OCI-LY3 (cell line): ENCODE measurements around the gene DAP.

Experiments used
- EZH2phosphoT487 ChIP-seq: fragments of 200-600 bp; shearing (Covaris generic); IDR thresholded peaks from 2 replicates; pipeline ENCODE4 v1.6.1; 2018; ENCODE audit warnings: antibody characterized with exemption, mixed run types, low read depth
- TF ChIP-seq, protein P1 (sequence below): fragments of 200-600, 300-600 bp; sonication (generic); IDR thresholded peaks from 2 replicates; pipeline ENCODE4 v1.5.1; 2014; ENCODE audit warnings: antibody characterized with exemption, low read length, low read depth

DNA sequence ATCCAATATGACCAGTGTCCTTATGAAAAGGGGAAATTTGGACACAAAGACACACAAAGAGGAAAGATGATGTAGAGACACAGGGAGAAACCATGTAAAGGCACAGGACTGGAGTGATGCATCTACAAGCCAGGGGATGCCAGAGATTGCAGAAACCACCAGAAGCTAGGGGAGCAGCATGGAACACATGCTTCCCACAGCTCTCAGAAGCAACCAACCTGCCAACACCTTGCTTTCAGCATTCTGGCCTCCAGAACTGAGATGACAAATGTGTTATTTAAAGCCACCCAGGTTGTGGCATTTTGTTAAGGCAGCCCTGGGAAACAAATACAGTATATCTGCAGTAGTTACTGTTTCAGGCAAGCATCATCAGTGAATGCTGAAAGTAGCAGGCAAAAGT, 23.2 kb downstream of the DAP start:
- TF ChIP-seq, protein P1, sequence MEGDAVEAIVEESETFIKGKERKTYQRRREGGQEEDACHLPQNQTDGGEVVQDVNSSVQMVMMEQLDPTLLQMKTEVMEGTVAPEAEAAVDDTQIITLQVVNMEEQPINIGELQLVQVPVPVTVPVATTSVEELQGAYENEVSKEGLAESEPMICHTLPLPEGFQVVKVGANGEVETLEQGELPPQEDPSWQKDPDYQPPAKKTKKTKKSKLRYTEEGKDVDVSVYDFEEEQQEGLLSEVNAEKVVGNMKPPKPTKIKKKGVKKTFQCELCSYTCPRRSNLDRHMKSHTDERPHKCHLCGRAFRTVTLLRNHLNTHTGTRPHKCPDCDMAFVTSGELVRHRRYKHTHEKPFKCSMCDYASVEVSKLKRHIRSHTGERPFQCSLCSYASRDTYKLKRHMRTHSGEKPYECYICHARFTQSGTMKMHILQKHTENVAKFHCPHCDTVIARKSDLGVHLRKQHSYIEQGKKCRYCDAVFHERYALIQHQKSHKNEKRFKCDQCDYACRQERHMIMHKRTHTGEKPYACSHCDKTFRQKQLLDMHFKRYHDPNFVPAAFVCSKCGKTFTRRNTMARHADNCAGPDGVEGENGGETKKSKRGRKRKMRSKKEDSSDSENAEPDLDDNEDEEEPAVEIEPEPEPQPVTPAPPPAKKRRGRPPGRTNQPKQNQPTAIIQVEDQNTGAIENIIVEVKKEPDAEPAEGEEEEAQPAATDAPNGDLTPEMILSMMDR = no peak
- no peak for TF ChIP-seq EZH2phosphoT487
